Stomach smooth muscle (tissue), 2 donors: ENCODE data around the gene CHMP2A.
"Not testable (repeated sequence)": the region's sequence is repeated elsewhere in the genome, so short reads cannot be mapped to it uniquely, and the experiment has no call there.

Source experiments
- H3K27ac ChIP-seq: one replicate; pipeline ENCODE4 v1.7.0; 2013; ENCODE audit warnings: mild to moderate bottlenecking, low read length, inconsistent platforms
- H3K27me3 ChIP-seq, 2 donors: one replicate each; pipeline ENCODE4 v1.7.0; 2013; ENCODE audit warnings: low read length in 2 of 2; ENCODE audit not compliant: insufficient read depth in 2 of 2, control insufficient read depth in 1 of 2
- H3K36me3 ChIP-seq, 2 donors: one replicate each; pipeline ENCODE4 v1.7.0; 2013; ENCODE audit warnings: low read length in 2 of 2; ENCODE audit not compliant: control insufficient read depth in 2 of 2, insufficient read depth in 2 of 2
- H3K4me1 ChIP-seq: one replicate; pipeline ENCODE4 v1.7.0; 2013; ENCODE audit warnings: low read length; ENCODE audit not compliant: control insufficient read depth, insufficient read depth
- H3K4me3 ChIP-seq, 2 donors: one replicate each; pipeline ENCODE4 v1.7.0; 2013; ENCODE audit warnings: low read length in 2 of 2
- H3K9ac ChIP-seq, 2 donors: one replicate each; pipeline ENCODE4 v1.7.0; 2013; ENCODE audit warnings: low read length in 2 of 2, mild to moderate bottlenecking in 1 of 2
- H3K9me3 ChIP-seq, 2 donors: one replicate each; pipeline ENCODE4 v1.7.0; 2013; ENCODE audit warnings: low read length in 2 of 2; ENCODE audit not compliant: control insufficient read depth in 2 of 2
- donor health status: healthy.
- donor health status: Pancreatic carcinoma.

CHMP2A gene

DNA sequence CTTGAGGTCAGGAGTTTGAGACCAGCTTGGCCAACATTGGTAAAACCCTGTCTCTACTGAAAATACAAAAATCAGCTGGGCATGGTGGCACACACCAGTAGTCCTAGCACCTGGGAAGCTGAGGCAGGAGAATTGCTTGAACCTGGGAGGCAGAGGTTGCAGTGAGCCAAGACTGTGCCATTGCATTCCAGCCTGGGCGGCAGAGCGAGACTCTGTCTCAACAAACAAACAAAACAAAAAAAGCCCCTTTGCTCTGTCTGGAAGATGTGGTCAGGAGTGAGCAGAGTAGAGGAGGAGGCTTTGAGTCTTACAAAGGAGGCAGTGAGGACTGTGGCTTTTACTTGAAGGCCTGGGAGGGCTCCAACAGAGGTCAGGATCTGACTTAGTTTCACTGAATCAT, 22.7 kb upstream of the CHMP2A start:
- not testable (repeated sequence) for H3K27ac ChIP-seq, H3K4me3 ChIP-seq, H3K9me3 ChIP-seq, H3K27me3 ChIP-seq, H3K9ac ChIP-seq, H3K36me3 ChIP-seq
- H3K4me1 ChIP-seq, result peaks cover 34% of the 10 kb centered on the region

DNA sequence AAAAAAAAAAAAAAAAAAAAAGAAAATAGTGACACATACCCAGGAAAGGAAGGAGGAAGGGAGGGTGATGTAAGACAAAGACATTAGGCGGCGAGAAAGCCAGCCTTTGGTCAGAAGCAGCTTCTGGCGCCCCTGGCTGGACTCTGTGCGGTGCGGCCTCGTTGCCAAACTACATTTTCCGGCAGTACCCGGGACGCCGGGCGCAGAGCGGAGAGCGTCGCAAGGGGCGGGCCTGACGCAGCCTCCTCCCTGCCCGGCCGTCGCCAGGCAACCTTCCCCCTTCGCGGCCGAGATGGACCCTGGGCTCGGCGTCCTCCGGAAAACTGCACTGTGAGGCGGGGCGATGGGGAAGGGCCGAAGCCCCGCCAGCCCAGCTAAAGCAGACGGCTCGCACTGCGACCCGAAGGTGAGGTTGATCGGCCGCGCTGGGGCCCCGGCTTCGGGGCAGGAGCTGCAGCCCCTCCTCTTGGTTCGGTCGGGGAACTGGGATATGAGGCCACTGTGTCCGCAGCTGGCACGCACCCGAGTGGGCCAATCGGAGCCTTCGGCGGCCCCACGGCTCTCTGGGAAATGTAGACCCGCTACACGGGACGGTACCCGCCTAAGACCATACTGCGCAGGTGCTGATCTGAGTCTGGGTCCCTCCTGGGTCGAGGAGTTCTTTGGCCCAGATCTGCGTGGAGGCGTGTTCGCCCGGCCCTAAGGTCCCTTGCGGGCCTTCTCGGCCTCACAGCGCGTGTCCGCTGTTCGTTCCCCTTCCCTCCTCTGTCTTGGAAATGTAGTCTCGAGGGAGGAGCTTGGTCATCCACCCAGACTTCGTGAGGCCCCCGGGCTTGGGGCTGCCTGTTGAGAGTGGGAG, 20.5 kb upstream of the CHMP2A start:
- no peaks in the 10 kb centered on the region for H3K9me3 ChIP-seq
- peak overlapping the region; percentile 92 to 93 for H3K9ac ChIP-seq
- H3K36me3 ChIP-seq, result peaks cover 3 to 4% of the 10 kb centered on the region in 2 donors
- H3K27me3 ChIP-seq, result no peaks in the 10 kb centered on the region
- H3K27ac ChIP-seq, result peak overlapping the region; percentile 95
- H3K4me1 ChIP-seq, result peaks cover 31% of the 10 kb centered on the region
- peak overlapping the region; percentile 89 to 91 for H3K4me3 ChIP-seq

DNA sequence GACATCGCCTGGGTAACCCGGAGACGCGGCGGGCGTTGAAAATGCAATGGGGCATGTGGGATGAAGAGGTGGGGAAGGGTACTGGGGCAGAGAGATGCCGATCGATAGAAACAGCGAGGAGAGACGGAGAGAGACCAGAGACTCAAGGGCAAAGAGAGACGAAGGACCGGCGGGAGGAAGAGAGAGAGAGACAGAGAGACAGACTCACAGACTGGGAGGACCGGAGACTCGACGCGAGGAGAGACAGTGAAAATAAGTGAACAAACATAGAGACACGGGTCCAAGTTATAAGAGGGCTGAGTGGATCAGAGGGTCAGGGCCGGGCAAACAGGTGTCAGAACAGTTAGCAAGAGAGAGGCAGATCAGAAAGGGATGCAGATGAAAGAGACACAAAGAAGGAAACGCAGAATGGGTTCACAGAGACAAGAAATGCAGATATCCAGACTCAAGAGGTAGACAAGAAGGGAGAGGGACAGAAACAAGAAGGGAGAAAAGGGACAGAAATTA, 18.8 kb upstream of the CHMP2A start:
- Histone ChIP-seq H3K4me3 (peak overlapping the region; percentile 78 to 98), H3K27me3 (no peaks in the 10 kb centered on the region), H3K9me3 (no peaks in the 10 kb centered on the region), H3K27ac (peak overlapping the region; percentile 95), H3K9ac (peak overlapping the region; percentile 85 to 89), H3K4me1 (peaks cover 31% of the 10 kb centered on the region), H3K36me3 (peaks cover 7 to 18% of the 10 kb centered on the region in 2 donors)

DNA sequence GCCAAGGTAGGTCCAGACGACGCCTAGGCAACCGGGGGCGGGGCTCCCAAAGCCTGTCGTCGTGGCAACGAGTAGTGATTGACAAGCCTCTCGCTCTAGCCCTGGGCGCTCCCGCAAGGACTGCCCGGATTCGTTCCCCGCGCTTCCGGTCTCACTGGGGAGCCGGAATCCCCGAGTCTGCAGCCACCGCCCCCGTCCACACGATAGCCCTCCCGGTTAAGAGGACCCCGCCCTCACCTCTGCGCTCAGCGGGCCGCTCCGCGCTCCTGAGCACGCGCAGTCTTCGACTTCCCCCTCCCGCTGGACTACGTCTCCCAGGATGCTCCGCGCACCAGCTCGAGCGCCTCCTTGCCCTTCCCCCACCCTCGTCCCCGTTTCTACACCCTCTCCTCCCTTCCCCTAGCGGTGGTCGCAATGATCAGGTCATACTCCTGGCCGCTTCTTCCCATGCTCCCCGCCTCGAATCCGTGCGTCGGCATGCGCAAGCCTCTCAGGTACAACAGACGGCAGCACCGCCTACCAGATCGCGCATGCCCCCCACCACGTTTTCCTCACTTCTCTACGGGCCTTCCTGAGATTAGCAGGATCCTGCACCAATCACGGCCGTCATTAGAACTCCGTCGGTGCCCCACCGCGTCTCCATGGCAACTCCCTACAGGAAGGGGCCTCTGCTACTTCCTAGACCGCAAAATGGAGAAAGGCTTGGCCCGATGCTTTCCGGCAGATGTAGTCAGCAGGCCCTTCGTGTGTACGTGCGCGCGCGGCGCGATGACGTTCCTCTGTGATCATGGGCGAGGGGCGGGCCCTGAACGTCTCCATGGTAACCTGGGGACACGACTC, 18.1 kb upstream of the CHMP2A start, which contains the start of gene MZF1:
MZF1 (minus strand) TSS at position 518 of the 840 bp plus-strand sequence. CDS start 1,946 bp downstream, outside the sequence.
- peak within 1 kb of the TSS; percentile 95 for H3K27ac ChIP-seq
- H3K4me3 ChIP-seq, result peak within 1 kb of the TSS; percentile 78 to 98
- no peaks in the 10 kb centered on the region for H3K9me3 ChIP-seq
- peaks cover 7 to 19% of the 10 kb centered on the region in 2 donors for H3K36me3 ChIP-seq
- H3K27me3 ChIP-seq, result no peaks in the 10 kb centered on the region
- H3K9ac ChIP-seq, result peak within 1 kb of the TSS; percentile 89 to 92
- H3K4me1 ChIP-seq, result peaks cover 31% of the 10 kb centered on the region

DNA sequence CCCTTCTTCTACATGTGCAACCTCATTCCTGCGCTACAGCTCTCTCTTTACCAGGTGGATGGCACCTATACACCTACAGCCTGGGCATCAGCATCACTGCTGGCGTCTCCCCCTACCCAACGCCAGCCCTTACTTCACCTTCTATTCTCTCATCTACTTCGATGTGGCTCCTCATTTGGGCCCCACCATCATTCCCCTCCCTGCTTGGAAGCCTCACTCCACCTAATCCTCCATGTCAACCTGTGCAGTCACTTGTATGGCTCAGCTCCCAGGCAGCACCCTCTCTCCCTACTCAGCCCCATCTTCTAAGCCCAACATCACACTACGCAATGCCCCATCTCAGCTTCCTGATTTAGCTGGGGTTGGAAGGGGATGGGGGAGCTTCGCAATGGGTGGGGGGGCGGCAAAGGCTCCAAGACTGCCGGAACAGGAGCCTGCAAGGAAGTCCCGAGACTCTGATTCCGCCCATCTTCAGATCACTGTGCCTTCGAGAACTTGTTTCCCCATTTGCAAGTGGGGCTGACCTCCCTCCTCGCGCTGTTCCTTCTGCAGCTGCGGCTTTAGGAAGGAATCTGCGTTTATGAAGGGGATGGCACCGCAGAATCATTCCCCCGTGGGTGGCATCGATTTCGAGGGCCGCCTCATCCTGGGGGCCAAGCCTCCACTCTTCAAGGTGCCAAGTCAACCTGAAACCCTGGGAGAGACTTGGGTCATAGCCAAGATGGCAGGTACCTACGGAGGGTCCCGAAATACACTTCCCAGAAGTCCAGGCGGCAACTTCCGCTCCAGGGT, 17.3 kb upstream of the CHMP2A start:
- H3K9ac ChIP-seq, result peak overlapping the region; percentile 47 to 89
- peak overlapping the region; percentile 78 to 98 for H3K4me3 ChIP-seq
- peaks cover 28% of the 10 kb centered on the region for H3K4me1 ChIP-seq

DNA sequence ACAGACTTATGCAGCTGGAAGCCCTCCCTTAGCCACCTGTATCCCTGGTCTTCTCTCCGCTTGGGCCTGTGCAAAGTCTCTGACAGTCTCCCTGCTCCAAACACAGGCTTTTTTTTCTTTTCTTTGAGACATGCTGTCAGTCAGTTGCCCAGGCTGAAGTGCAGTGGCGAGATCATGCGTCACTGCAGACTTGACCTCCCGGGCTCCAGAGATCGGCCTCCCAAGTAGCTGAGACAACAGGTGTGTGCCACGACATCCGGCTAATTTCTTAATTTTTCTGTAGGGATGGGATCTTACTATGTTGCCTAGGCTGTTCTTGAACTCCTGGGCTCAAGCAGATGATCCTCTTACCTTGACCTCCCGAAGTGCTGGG, 16.7 kb upstream of the CHMP2A start:
- H3K9me3 ChIP-seq, result no peaks in the 10 kb centered on the region
- H3K36me3 ChIP-seq, result peaks cover 7 to 24% of the 10 kb centered on the region in 2 donors
- H3K4me1 ChIP-seq, result peaks cover 28% of the 10 kb centered on the region
- H3K27me3 ChIP-seq, result no peaks in the 10 kb centered on the region
- no peak overlapping the region for H3K27ac ChIP-seq
- no peak overlapping the region for H3K9ac ChIP-seq
- H3K4me3 ChIP-seq, result no peak overlapping the region

More for the DNA sequence above, 17.3 kb upstream of the CHMP2A start:
- H3K27me3 ChIP-seq, result no peaks in the 10 kb centered on the region
- peaks cover 7 to 23% of the 10 kb centered on the region in 2 donors for H3K36me3 ChIP-seq
- no peaks in the 10 kb centered on the region for H3K9me3 ChIP-seq
- H3K27ac ChIP-seq, result peak overlapping the region; percentile 95

DNA sequence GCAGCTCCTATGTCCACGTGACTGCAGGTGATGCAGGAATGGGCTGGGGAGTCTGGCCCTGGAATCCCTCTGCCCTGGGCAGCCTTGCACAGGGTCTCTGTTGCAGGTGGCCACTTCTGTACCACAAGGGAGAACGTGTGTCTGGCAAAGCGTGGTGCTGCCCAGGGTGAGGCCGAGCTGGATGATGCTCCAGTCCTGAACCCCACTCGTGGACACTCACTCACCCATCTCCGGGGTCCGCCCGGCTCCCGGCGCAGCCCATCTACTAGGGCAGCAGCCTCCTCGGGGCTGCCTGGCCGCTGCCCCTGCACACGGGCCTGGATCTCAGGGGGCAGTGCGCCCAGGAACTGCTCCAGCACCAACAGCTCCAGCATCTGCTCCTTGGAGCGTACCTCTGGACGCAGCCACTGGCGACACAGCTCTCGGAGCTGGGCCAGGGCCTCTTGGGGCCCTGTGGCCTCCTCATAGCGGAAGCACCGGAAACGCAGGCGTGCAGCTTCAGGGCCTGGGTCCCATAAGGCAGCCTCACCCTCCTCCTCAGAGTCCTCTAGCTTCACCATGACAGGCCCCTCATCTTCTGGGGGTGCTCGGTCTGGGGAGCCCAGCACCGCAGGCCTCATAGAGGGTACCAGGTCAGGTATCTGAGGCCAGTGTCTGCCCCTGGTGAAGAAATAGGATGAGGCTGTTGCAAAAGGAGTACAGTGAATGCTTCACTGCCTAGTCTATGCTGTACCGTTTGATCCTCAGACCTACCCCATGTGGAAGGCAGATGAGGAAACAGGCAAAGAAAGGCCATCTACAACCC, 16.1 kb upstream of the CHMP2A start:
- no peak overlapping the region for H3K4me3 ChIP-seq
- peaks cover 7 to 24% of the 10 kb centered on the region in 2 donors for H3K36me3 ChIP-seq
- H3K27me3 ChIP-seq, result no peaks in the 10 kb centered on the region
- H3K9ac ChIP-seq, result no peak overlapping the region
- H3K27ac ChIP-seq, result no peak overlapping the region
- H3K9me3 ChIP-seq, result no peaks in the 10 kb centered on the region
- peaks cover 26% of the 10 kb centered on the region for H3K4me1 ChIP-seq

DNA sequence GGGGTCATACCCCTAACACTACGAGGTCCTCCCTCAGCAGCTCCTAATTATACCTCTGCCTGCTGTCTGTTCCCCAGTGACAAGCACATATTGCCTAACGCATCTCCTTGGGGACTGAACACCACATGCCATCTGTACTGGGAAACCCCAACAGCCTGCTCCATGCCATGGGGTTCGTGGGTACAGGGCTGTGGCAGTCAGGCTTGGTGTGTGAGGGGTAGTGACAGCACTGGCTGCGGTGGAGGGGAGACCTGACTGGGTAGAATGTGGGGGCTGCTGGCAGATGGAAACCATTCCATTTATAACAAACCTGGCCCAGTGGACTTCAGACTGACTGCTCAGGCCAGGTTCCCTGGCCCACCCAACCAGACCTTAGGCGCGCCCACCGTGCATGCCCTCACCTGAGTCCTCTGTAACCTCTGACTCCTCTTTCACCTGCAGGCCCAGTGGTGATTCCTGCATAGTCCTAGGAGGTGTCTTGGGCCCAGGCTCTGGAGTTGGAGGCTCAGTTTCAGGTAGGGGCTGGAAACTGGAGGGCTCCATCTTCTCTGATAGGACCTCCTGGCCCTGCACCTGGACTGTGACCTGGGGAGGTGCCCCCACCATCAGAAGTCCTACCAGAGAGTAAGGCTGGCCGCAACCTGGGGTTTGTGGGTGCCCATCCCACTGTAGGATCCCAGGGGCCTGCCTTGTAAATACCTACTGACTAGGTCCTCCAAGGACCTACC, 15.2 kb upstream of the CHMP2A start:
- Histone ChIP-seq H3K27ac (no peak overlapping the region), H3K27me3 (no peaks in the 10 kb centered on the region), H3K9ac (no peak overlapping the region), H3K9me3 (no peaks in the 10 kb centered on the region), H3K4me3 (no peak overlapping the region), H3K4me1 (peaks cover 20% of the 10 kb centered on the region), H3K36me3 (peaks cover 7 to 24% of the 10 kb centered on the region in 2 donors)

DNA sequence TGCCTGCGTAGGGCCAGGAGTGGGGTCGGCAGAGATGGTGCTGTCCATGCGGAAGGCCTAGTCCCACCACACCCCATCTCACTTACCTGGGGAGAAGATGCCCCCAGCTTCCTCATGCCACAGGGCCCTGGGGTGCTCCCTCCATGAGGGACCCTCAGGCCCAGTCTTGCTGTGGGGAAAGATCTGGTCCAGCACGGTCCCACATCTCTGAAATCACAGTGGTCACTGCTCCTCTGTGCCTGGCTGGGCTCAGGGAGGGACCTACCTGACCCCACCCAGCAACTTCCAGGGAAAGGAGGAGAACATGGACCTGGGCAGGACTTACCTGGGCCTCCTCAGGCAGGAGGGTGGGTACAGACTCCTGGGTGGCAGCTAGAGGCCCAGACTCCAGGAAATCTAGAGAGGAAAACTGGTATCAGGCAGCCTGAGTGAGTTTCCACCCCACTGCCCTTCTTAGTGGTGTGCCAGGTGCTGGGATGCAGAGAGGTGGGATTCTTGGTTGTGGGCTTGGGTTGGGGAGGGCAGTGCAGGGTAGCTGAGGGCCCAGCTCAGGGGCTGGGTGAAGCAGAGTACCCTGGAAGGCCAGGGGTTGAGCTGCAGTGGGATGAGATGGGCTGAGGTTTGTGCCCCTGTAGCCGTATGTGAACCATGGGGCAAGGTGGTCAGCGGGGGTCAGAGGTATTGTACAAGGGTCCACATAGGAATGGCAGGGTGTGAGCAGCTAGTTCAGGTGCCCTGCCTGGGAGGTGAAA, 14.5 kb upstream of the CHMP2A start:
- no peak overlapping the region for H3K4me3 ChIP-seq
- no peaks in the 10 kb centered on the region for H3K9me3 ChIP-seq
- no peaks in the 10 kb centered on the region for H3K27me3 ChIP-seq
- H3K27ac ChIP-seq, result no peak overlapping the region
- H3K4me1 ChIP-seq, result peaks cover 18% of the 10 kb centered on the region
- H3K9ac ChIP-seq, result no peak overlapping the region
- H3K36me3 ChIP-seq, result peaks cover 7 to 24% of the 10 kb centered on the region in 2 donors
